Raji (cell line): Measurements from ENCODE around the gene PPP1R14B.

Source experiments
- POLR2A ChIP-seq: IDR thresholded peaks from 2 replicates; pipeline ENCODE4 v1.6.1; 2011; ENCODE audit warnings: low read depth, low read length, control low read depth; ENCODE audit not compliant: insufficient read depth

The PPP1R14B gene

GRCh38 chr11:64233913-64234586, 12.7 kb downstream of the PPP1R14B start, which contains the start of gene VEGFB:
TSS of gene VEGFB (plus strand) at chr11:64234584. CDS start at chr11:64234834, 250 bp downstream.
- TF ChIP-seq POLR2A, result no peak; the same call in 1 of the 2 replicates

GRCh38 chr11:64232967-64233315, 13.8 kb downstream of the PPP1R14B start:
- no peak for TF ChIP-seq POLR2A

- TF ChIP-seq POLR2A, result peak; percentile 37; the same call in 1 of the 2 replicates
Measured at GRCh38 chr11:64232182-64232966, 14.4 kb downstream of the PPP1R14B start.

GRCh38 chr11:64231546-64231945, 15.2 kb downstream of the PPP1R14B start:
- TF ChIP-seq POLR2A, result no peak

GRCh38 chr11:64230985-64231365, 15.8 kb downstream of the PPP1R14B start:
- TF ChIP-seq POLR2A, result no peak

- TF ChIP-seq POLR2A, result peak; percentile 74
Measured at GRCh38 chr11:64230171-64230984, 16.4 kb downstream of the PPP1R14B start, which contains the start of gene DNAJC4. TSS of gene DNAJC4 (plus strand) at chr11:64230548. CDS start at chr11:64230855, 307 bp downstream.

GRCh38 chr11:64229744-64230170, 17.0 kb downstream of the PPP1R14B start:
- TF ChIP-seq POLR2A, result no peak

- 0 out of 2 replicates have a peak, but pooled peaks have one; percentile 18 for TF ChIP-seq POLR2A
Measured at GRCh38 chr11:64229090-64229743, 17.5 kb downstream of the PPP1R14B start.

- no peak for TF ChIP-seq POLR2A
Measured at GRCh38 chr11:64227405-64227956, 19.3 kb downstream of the PPP1R14B start.

GRCh38 chr11:64226507-64227051, 20.2 kb downstream of the PPP1R14B start:
- TF ChIP-seq POLR2A, result peak; percentile 67

GRCh38 chr11:64225608-64226506, 20.9 kb downstream of the PPP1R14B start, which contains the start of the genes NUDT22 and TRPT1:
TSS of gene NUDT22 (plus strand) at chr11:64226274. CDS start at chr11:64226653, 379 bp downstream.
TSS of gene TRPT1 (minus strand) at chr11:64226186. CDS start at chr11:64225860, 326 bp downstream.
- TF ChIP-seq POLR2A, result peak; percentile 76

- TF ChIP-seq POLR2A, result no peak
Measured at GRCh38 chr11:64224891-64225607, 21.7 kb downstream of the PPP1R14B start.
